H1 (cell line): ENCODE results near the gene TFRC. TPM values are rescaled to one million over a fixed set of nuclear protein-coding genes. Genes with fewer than 3 reads are reported as not detected.

Experiments
- CTCF ChIA-PET: fragments of 300-600 bp; sonication (Branson Sonifier 250); formaldehyde crosslinking; loops from one replicate; lab custom pipeline; 2021; ENCODE audit not compliant: partially characterized antibody; lab: Charles Lee
- POLR2A ChIA-PET: fragments of 300-600 bp; sonication (Branson Sonifier 250); formaldehyde crosslinking; loops from one replicate; lab custom pipeline; 2021; ENCODE audit warnings: inconsistent platforms; ENCODE audit not compliant: partially characterized antibody; lab: Charles Lee
- DNase-seq, 2 experiments: peaks; one replicate each; pipeline versions ENCODE4 v3.0.0 to v3.0.0-alpha.2; 2010 to 2022; ENCODE audit warnings: low spot score in 2 of 2, low read depth in 1 of 2, mixed read lengths in 1 of 2
- FAIRE-seq: peaks from 2 replicates; lab custom pipeline; 2011; peaks lifted over from hg19 to GRCh38; lab: Jason Lieb, UNC
- H2AFZ ChIP-seq: 2 replicates; pipeline ENCODE4 v1.8.1; 2012; ENCODE audit warnings: low read length, inconsistent platforms
- H2AK5ac ChIP-seq: 2 replicates; pipeline ENCODE4 v1.6.1; 2013; ENCODE audit warnings: low read depth, low read length
- H2BK120ac ChIP-seq: replicated peaks from 2 replicates; pipeline ENCODE3; 2013; ENCODE audit warnings: low read depth, low read length, inconsistent platforms
- H2BK12ac ChIP-seq: 2 replicates; pipeline ENCODE4 v1.6.1; 2013; ENCODE audit warnings: low read depth, low read length
- H2BK15ac ChIP-seq: 2 replicates; pipeline ENCODE4 v1.6.1; 2013; ENCODE audit warnings: low read length
- H2BK20ac ChIP-seq: 2 replicates; pipeline ENCODE4 v1.6.1; 2013; ENCODE audit warnings: low read length
- H2BK5ac ChIP-seq: 2 replicates; pipeline ENCODE4 v1.6.1; 2013; ENCODE audit warnings: low read depth, low read length
- H3K14ac ChIP-seq: 2 replicates; pipeline ENCODE4 v1.6.1; 2013; ENCODE audit warnings: inconsistent platforms; ENCODE audit not compliant: insufficient read length
- H3K18ac ChIP-seq: 2 replicates; pipeline ENCODE4 v1.6.1; 2013; ENCODE audit warnings: low read length; ENCODE audit errors: extremely low read depth
- H3K23ac ChIP-seq: 2 replicates; pipeline ENCODE4 v1.6.1; 2013; ENCODE audit warnings: inconsistent platforms; ENCODE audit not compliant: insufficient read length
- H3K23me2 ChIP-seq: 2 replicates; pipeline ENCODE4 v1.6.1; 2013; ENCODE audit warnings: low read depth, low read length
- H3K27ac ChIP-seq: 2 replicates; pipeline ENCODE4 v1.6.1; 2011; ENCODE audit warnings: low read depth, low read length, inconsistent platforms
- H3K27me3 ChIP-seq, 4 experiments: replicated peaks in 1 of 4; 1 replicate in 1 of 4; 2 replicates in 3 of 4; pipeline versions ENCODE4 v1.6.1 to v1.8.1; 2011 to 2013; ENCODE audit warnings: low read length in 3 of 4, mild to moderate bottlenecking in 3 of 4, inconsistent platforms in 2 of 4, mixed read lengths in 2 of 4, moderate library complexity in 1 of 4; ENCODE audit not compliant: control insufficient read depth in 3 of 4, insufficient read depth in 3 of 4; ENCODE audit errors: extremely low read depth in 1 of 4
- H3K36me3 ChIP-seq, 4 experiments: 2 replicates each; pipeline versions ENCODE4 v1.6.1 to v1.8.1; 2011 to 2013; ENCODE audit warnings: mild to moderate bottlenecking in 4 of 4, low read length in 3 of 4, moderate library complexity in 2 of 4, control low read depth in 1 of 4, inconsistent platforms in 1 of 4; ENCODE audit not compliant: insufficient read depth in 4 of 4, control insufficient read depth in 2 of 4
- H3K4ac ChIP-seq: replicated peaks from 2 replicates; pipeline ENCODE3; 2013; ENCODE audit warnings: low read length, low read depth, mixed read lengths, inconsistent platforms; ENCODE audit not compliant: insufficient read length
- H3K4me1 ChIP-seq, 4 experiments: replicated peaks in 1 of 4; 1 replicate in 1 of 4; 2 replicates in 3 of 4; pipeline versions ENCODE4 v1.6.1 to v1.8.1; 2011 to 2013; ENCODE audit warnings: low read length in 3 of 4, inconsistent platforms in 2 of 4, mixed read lengths in 1 of 4; ENCODE audit not compliant: insufficient read depth in 4 of 4, control insufficient read depth in 3 of 4
- H3K4me2 ChIP-seq, 2 experiments: 2 replicates each; pipeline versions ENCODE4 v1.6.1 to v1.8.1; 2011 to 2013; ENCODE audit warnings: low read depth in 2 of 2, low read length in 2 of 2, control low read depth in 1 of 2, inconsistent platforms in 1 of 2, mild to moderate bottlenecking in 1 of 2; ENCODE audit not compliant: insufficient read depth in 1 of 2
- H3K4me3 ChIP-seq, 4 experiments: fragments of 200-600, 300-600 bp in 1 of 4; sonication (generic), shearing (Covaris generic), sonication (Bioruptor Twin) in 1 of 4; 2 replicates each; pipeline versions ENCODE4 v1.5.1 to v1.8.1; 2011 to 2016; ENCODE audit warnings: low read length in 4 of 4, low read depth in 3 of 4, control low read depth in 2 of 4, inconsistent platforms in 2 of 4, mild to moderate bottlenecking in 2 of 4, mixed read lengths in 1 of 4, moderate library complexity in 1 of 4; ENCODE audit not compliant: insufficient read depth in 2 of 4; ENCODE audit errors: extremely low read depth in 1 of 4
- H3K56ac ChIP-seq: replicated peaks from 2 replicates; pipeline ENCODE3; 2013; ENCODE audit warnings: low read depth, mild to moderate bottlenecking, mixed read lengths, low read length, inconsistent platforms; ENCODE audit not compliant: insufficient read length
- H3K79me1 ChIP-seq: 2 replicates; pipeline ENCODE4 v1.6.1; 2013; ENCODE audit warnings: low read depth, low read length, control low read depth
- H3K79me2 ChIP-seq, 2 experiments: 2 replicates each; pipeline versions ENCODE4 v1.6.1 to v1.8.1; 2012 to 2013; ENCODE audit warnings: low read length in 2 of 2, mild to moderate bottlenecking in 2 of 2, inconsistent platforms in 1 of 2; ENCODE audit not compliant: insufficient read depth in 2 of 2, control insufficient read depth in 1 of 2
- H3K9ac ChIP-seq, 4 experiments: replicated peaks in 1 of 4; 1 replicate in 1 of 4; 2 replicates in 3 of 4; pipeline versions ENCODE4 v1.6.1 to v1.8.1; 2011 to 2013; ENCODE audit warnings: low read depth in 3 of 4, low read length in 3 of 4, control low read depth in 2 of 4, mild to moderate bottlenecking in 2 of 4, moderate library complexity in 2 of 4, inconsistent platforms in 1 of 4; ENCODE audit errors: extremely low read depth in 1 of 4
- H3K9me3 ChIP-seq, 2 experiments: 2 replicates each; pipeline versions ENCODE4 v1.6.1 to v1.8.1; 2012 to 2013; ENCODE audit warnings: mild to moderate bottlenecking in 2 of 2, moderate library complexity in 2 of 2, control low read depth in 1 of 2, inconsistent platforms in 1 of 2, low read depth in 1 of 2, low read length in 1 of 2, mixed read lengths in 1 of 2; ENCODE audit not compliant: insufficient read depth in 2 of 2
- H4K20me1 ChIP-seq, 2 experiments: replicated peaks in 1 of 2; 2 replicates each; pipeline versions ENCODE3 to v1.8.1; 2011 to 2013; ENCODE audit warnings: inconsistent platforms in 2 of 2, low read length in 2 of 2, mild to moderate bottlenecking in 1 of 2; ENCODE audit not compliant: insufficient read depth in 2 of 2, control insufficient read depth in 1 of 2
- H4K5ac ChIP-seq: 2 replicates; pipeline ENCODE4 v1.6.1; 2013; ENCODE audit warnings: low read length, low read depth, mixed read lengths, inconsistent platforms; ENCODE audit not compliant: insufficient read length
- H4K8ac ChIP-seq: 2 replicates; pipeline ENCODE4 v1.8.0; 2013; ENCODE audit warnings: mild to moderate bottlenecking, moderate library complexity, low read length, inconsistent platforms; ENCODE audit not compliant: insufficient read depth; ENCODE audit errors: extremely low read depth
- H4K91ac ChIP-seq: replicated peaks from 2 replicates; pipeline ENCODE3; 2013; ENCODE audit warnings: low read length, mixed read lengths, inconsistent platforms; ENCODE audit not compliant: insufficient read length
- EGR1 ChIP-seq: IDR thresholded peaks from 2 replicates; pipeline ENCODE4 v1.6.1; 2011; ENCODE audit warnings: low read depth, low read length, borderline replicate concordance
- GABPA ChIP-seq: IDR thresholded peaks from 2 replicates; pipeline ENCODE4 v1.6.1; 2011; ENCODE audit warnings: mild to moderate bottlenecking, low read length, moderate library complexity, borderline replicate concordance; ENCODE audit not compliant: insufficient read depth
- KDM5A ChIP-seq: fragments of 200-600 bp; IDR thresholded peaks from 2 replicates; pipeline ENCODE4 v1.7.1; 2012; ENCODE audit warnings: mild to moderate bottlenecking, low read length, inconsistent platforms, mixed read lengths
- RNF2 ChIP-seq: fragments of 200-900, 300-1000 bp; sonication (generic); IDR thresholded peaks from 2 replicates; pipeline ENCODE4 v1.7.1; 2016; ENCODE audit warnings: borderline replicate concordance, low read depth, mild to moderate bottlenecking, antibody characterized with exemption, low read length; ENCODE audit not compliant: poor library complexity, severe bottlenecking; ENCODE audit errors: missing control alignments
- SP1 ChIP-seq: IDR thresholded peaks from 2 replicates; pipeline ENCODE4 v1.6.1; 2011; ENCODE audit warnings: low read depth, low read length
- TAF1 ChIP-seq: IDR thresholded peaks from 2 replicates; pipeline ENCODE4 v1.6.1; 2011; ENCODE audit warnings: mild to moderate bottlenecking, low read depth, low read length
- WGBS, 2 experiments: shearing (Covaris generic) in 1 of 2; methylation state at CpG; one replicate each; pipeline versions ENCODE4 v1.1.6 to v1.1.7; 2013 to 2015; ENCODE audit warnings: low lambda C conversion rate in 2 of 2, mixed read lengths in 2 of 2, inconsistent platforms in 1 of 2, low coverage in 1 of 2, missing lambda C conversion rate in 1 of 2; ENCODE audit not compliant: insufficient replicate concordance in 2 of 2, insufficient coverage in 1 of 2, insufficient read length in 1 of 2; ENCODE audit errors: extremely low coverage in 1 of 2, missing lambda C conversion rate in 1 of 2; 5-methylcytosine and 5-hydroxymethylcytosine counted together
- polyA plus RNA-seq, 7 experiments: library from polyadenylated mRNA; depleted of rRNA in 3 of 7; stranded (reverse) in 5 of 7; unstranded in 2 of 7; fragments of >200 nt in 5 of 7; fragments of 200-250 nt in 2 of 7; gene quantifications; 1 replicate in 5 of 7; 2 replicates in 1 of 7; 4 replicates in 1 of 7; pipeline versions ENCODE4 v1.2.1 to v1.2.3, GENCODE V29; 2011 to 2013; ENCODE audit warnings: missing spikeins in 2 of 7, mixed read lengths in 2 of 7
- total RNA-seq: library from RNA; stranded (reverse); fragmentation: NEBNext Ultra II Directional; extraction: Animal tissue kit (Norgen Biotek cat#: 25700); gene quantifications from 2 replicates; pipeline ENCODE4 v1.2.1, GENCODE V29; 2021
- TF ChIP-seq, protein P1 (sequence below): IDR thresholded peaks from 2 replicates; pipeline ENCODE4 v1.6.1; 2011; ENCODE audit warnings: low read depth, mild to moderate bottlenecking, low read length; ENCODE audit not compliant: insufficient read depth

The TFRC gene
- total and polyA plus RNA-seq, 2 of the 8 experiments (the other 6 are each of a cell fraction or from before 2014, with no cell fraction given), result 67.3 to 161 TPM

DNA sequence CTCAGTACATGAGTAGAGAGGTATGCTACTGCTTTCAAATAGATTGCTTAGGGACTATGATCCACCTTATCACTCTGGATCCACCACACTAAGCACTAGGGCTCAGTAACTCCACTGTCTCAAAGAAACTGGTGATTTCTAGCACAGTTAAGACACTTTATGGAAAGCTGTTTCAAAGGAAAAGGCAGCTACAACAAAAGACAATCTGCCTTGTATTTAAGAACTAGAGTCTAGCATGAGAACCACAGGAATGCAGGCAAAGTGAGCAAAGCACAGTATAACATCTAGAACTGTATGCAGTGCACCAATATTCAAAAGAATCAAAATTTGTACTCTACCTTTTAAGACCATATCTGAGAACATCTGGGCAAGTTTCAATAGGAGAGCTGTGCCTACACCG lies 17.9 kb downstream of the TFRC start:
- TF ChIP-seq RNF2 (no peak), TAF1 (no peak), SP1 (no peak), KDM5A (no peak), GABPA (no peak), EGR1 (no peak)
- TF ChIP-seq, protein P1, sequence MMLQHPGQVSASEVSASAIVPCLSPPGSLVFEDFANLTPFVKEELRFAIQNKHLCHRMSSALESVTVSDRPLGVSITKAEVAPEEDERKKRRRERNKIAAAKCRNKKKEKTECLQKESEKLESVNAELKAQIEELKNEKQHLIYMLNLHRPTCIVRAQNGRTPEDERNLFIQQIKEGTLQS, result no peak
- CTCF ChIA-PET, result interaction anchor here (1.0 to 22.4 kb wide), 5 partner anchors 10 to 131 kb away, joined by 3 to 299 read pairs (median 5); no protein-coding TSS in a partner anchor
- no peak overlapping the region for H2AK5ac ChIP-seq
- no peaks in the 10 kb centered on the region for H3K9me3 ChIP-seq
- FAIRE-seq, result no peak
- peaks cover 0 to 2% (median 0%) of the 10 kb centered on the region in 4 experiments; a peak in 1 of 7 replicates for H3K4me1 ChIP-seq
- H3K79me1 ChIP-seq, result no peaks in the 10 kb centered on the region
- no peak overlapping the region for H3K23ac ChIP-seq
- no peak overlapping the region for H2AFZ ChIP-seq
- H3K27me3 ChIP-seq, result no peaks in the 10 kb centered on the region
- no peak for DNase-seq
- H4K91ac ChIP-seq, result no peak overlapping the region
- no peak overlapping the region for H2BK15ac ChIP-seq
- no peaks in the 10 kb centered on the region for H3K23me2 ChIP-seq
- no peak overlapping the region for H3K4ac ChIP-seq
- H2BK12ac ChIP-seq, result no peak overlapping the region
- H2BK5ac ChIP-seq, result no peak overlapping the region
- H3K18ac ChIP-seq, result no peak overlapping the region
- H4K20me1 ChIP-seq, result peaks cover 0 to 1% of the 10 kb centered on the region in 2 experiments
- H3K9ac ChIP-seq, result no peak overlapping the region; a peak in 1 of 7 replicates
- H3K56ac ChIP-seq, result no peak overlapping the region
- no peak overlapping the region for H4K8ac ChIP-seq
- WGBS, 2 experiments, result 75% methylated on average over 1 of the region's 1 CpG; no CpG with 5 or more reads in 1 of the 2 experiments
- no peak overlapping the region for H3K4me3 ChIP-seq
- no peak overlapping the region for H3K14ac ChIP-seq
- H2BK20ac ChIP-seq, result no peak overlapping the region
- no peak overlapping the region for H4K5ac ChIP-seq
- peaks cover 36 to 96% (median 77%) of the 10 kb centered on the region in 4 experiments for H3K36me3 ChIP-seq
- H3K4me2 ChIP-seq, result no peak overlapping the region
- no peaks in the 10 kb centered on the region; a peak in 1 of 4 replicates for H3K79me2 ChIP-seq
- POLR2A ChIA-PET, result interaction anchor here (1.0 to 1.6 kb wide), 3 partner anchors 10 to 129 kb away, joined by 3 to 6 read pairs (median 3); no protein-coding TSS in a partner anchor
- H2BK120ac ChIP-seq, result no peak overlapping the region
- H3K27ac ChIP-seq, result no peak overlapping the region
